ENCODE measurements around the gene CASKIN2.

CASKIN2 gene, protein sequence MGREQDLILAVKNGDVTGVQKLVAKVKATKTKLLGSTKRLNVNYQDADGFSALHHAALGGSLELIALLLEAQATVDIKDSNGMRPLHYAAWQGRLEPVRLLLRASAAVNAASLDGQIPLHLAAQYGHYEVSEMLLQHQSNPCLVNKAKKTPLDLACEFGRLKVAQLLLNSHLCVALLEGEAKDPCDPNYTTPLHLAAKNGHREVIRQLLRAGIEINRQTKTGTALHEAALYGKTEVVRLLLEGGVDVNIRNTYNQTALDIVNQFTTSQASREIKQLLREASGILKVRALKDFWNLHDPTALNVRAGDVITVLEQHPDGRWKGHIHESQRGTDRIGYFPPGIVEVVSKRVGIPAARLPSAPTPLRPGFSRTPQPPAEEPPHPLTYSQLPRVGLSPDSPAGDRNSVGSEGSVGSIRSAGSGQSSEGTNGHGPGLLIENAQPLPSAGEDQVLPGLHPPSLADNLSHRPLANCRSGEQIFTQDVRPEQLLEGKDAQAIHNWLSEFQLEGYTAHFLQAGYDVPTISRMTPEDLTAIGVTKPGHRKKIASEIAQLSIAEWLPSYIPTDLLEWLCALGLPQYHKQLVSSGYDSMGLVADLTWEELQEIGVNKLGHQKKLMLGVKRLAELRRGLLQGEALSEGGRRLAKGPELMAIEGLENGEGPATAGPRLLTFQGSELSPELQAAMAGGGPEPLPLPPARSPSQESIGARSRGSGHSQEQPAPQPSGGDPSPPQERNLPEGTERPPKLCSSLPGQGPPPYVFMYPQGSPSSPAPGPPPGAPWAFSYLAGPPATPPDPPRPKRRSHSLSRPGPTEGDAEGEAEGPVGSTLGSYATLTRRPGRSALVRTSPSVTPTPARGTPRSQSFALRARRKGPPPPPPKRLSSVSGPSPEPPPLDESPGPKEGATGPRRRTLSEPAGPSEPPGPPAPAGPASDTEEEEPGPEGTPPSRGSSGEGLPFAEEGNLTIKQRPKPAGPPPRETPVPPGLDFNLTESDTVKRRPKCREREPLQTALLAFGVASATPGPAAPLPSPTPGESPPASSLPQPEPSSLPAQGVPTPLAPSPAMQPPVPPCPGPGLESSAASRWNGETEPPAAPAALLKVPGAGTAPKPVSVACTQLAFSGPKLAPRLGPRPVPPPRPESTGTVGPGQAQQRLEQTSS (N-terminal part only)

DNA sequence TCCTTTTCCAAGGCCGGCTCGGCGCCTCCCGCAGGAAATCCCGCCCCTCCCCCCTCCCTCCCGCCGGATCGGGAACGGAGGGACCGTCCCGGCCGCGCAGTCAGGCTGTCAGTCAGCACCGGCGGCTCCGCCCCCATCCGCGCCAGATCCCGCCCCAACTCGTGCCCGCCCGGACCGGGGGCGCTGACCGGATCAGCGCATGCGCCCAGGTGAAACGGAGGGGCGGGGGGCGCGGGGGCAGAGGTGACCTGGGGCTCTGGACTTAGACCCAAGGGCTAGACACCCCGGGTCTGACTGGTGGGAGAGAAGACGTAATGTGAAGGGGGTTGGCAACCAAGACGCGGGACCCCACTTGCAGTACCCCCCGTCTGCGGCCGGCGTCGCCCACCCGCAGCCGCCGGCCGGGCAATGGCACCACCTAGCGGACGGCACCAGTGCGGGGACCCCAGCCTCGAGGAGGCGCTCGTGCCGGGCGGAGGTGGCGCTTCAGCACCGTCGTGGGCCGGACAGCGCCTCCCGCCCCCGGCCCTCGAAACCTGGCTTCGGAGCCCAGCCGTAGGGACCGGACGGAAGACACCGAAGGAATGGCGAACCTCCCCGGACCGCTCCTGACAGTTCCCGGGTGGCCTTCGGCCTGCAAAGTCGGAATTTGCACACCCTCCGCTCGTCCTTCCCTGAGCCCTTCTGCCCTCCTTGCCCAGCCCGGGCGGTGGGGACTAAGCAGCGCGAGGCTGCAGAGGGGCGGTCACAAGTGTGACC, at the start of gene CASKIN2:
Gene CASKIN2, minus strand, starts transcription at position 42 of the 759 bp plus-strand sequence. CDS start 1,733 bp downstream, outside the sequence.
- DNase-seq: peak; percentile 87

DNA sequence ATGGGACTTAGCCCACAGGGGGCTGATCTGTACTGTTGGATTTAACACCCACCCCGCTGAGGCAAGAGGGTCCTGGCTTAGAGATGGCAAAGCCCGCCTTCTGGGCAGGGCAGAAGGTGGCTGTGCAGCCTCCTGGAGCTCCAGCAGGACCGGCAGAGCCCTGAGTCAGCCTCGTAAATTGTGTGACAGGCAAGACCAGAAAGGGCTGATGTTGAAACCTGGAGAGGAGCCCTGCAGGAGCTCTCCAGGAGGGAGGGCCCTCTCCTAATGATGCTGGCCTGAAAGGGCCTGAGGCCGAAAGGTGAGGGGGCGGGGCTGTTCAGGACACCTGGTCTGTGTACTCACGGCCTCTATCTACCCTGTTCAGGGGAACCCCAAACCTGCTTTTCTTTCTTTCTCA, 49.7 kb upstream of the CASKIN2 start:
- peak; percentile 18 for DNase-seq

DNA sequence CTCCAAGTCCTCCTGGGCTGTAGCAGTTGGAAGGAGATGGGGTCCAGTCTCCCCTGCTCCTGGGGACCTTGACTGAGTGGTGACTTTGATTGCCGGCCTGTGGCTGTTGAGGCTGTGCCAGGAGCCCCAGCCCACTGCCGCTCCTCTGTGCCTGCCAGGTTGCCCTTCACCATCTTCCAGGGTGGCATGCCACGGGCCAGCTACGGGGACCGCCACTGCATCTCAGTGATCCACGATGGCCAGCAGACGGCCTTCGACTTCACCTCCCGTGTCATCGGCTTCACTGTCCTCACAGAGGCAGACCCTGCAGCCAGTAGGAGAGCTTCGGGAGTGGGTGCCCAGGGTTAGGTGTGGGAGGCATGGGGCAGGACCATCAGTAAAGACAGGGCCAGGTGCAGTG, 48.9 kb upstream of the CASKIN2 start:
- no peak for DNase-seq

DNA sequence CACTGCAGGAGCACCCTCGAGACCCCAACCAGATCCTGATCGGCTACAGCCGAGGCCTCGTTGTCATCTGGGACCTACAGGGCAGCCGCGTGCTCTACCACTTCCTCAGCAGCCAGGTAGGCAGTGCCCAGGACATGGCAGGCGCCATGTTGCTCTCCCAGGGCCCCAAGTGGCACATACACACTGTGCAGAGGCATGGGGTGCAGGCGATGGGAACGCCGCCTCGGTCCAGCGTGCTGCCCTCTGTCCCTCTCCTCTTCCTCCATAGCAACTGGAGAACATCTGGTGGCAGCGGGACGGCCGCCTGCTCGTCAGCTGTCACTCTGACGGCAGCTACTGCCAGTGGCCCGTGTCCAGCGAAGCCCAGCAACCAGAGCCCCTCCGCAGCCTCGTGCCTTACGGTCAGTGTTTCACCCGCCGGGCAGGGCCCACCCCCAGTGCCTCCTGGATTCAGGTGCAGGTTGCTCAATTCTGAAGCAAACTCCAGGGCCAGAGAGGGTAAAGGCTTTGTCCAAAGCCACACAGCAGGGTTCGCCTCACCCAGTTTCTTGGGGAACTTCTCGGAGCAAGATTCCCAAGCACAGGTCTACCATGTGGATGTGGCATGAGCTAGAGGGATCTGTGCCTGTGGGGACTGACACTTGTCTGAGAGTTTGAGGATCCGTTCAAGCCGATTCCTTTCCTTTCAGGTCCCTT, 47.9 kb upstream of the CASKIN2 start:
- DNase-seq: no peak

DNA sequence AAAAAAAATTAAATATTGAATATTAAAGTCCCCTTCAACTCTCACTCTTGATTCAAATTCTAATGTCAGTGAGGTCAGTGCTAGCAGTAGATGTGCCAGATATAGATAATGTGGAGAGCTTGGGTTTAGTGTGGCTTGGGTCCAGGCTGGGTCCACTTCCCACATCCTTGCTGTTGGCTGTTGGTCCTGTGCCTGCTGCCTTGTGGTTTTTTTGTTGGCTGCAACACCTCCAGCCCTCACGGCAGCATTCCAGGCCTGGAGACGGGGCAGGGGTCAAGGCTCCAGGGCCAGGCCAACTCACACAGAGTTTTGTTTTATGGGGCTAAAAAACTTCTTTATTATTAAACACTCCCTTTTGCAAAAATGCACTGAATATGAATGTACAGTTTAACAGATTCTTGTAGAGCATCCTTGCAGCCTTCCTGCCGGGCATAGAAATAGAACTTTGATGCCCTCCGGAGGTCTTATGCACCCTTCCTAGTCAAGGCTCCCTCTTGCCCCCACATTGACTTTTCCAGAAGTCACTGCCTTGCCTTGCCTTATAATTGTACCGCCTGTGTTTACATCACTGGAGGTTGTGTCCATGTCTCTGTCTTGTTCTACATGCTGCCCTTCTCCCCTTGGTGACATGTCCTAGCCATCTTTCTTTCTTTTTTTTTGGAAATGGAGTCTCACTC, 46.7 kb upstream of the CASKIN2 start:
- no peak for DNase-seq

DNA sequence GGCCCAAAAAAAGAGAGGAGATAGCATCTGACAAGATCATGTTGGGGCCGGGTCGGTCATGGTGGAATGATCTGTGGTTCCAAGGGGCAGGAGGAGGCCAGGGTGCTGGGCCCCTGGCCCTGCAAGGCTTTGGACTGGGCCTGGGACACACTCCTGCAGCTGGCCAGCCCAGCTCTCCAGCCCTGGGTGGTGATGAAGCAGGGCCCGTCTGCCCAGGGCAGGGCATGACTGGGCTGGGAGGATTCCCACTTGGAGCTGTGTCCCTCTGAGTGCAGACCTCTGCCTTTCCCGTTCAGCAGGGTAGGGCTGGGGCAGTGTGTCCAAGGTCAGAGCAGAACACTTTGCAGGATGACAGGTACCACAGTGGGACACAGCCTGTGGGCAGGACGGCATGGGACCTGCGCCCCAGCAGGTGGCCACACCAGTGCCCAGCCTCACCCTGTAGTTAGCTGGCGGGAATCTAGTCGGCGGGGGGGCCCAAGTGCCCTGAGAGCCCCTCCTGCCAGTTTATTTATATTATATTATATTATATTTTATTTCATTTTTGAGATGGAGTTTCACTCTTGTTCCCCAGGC, 44.7 kb upstream of the CASKIN2 start:
- DNase-seq: no peak

DNA sequence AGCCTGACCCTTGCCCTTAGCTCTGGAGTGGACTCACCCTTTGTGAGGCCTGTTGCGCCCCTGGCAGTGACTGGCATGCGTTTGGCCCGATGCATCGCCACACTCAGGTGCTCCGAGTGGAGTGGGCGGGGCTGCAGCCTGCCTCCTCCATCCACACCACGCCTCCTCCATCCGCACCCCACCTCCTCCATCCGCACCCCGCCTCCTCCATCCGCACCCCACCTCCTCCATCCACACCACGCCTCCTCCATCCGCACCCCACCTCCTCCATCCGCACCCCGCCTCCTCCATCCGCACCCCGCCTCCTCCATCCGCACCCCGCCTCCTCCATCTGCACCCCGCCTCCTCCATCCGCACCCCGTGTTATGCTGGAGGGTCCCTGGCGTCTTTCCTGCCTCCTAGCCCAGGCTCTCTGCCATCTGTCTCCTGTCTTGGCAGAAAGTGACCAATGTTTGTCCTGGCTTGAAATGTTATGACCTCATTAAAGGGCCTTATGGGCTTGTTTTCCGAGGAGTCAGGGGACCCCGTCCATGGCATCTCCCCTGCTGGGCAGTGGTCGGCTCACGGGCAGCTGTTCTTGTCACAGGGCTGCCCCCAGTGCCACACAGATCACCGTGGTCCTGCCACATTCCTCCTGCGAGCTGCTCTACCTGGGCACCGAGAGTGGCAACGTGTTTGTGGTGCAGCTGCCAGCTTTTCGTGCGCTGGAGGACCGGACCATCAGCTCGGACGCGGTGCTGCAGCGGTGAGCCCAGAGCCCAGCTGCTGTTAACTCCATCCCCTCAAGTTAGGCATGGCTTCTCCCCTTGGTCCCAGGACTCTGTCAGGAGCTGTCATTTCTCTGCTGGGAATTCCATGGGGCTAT, 43.6 kb upstream of the CASKIN2 start:
- no peak for DNase-seq

DNA sequence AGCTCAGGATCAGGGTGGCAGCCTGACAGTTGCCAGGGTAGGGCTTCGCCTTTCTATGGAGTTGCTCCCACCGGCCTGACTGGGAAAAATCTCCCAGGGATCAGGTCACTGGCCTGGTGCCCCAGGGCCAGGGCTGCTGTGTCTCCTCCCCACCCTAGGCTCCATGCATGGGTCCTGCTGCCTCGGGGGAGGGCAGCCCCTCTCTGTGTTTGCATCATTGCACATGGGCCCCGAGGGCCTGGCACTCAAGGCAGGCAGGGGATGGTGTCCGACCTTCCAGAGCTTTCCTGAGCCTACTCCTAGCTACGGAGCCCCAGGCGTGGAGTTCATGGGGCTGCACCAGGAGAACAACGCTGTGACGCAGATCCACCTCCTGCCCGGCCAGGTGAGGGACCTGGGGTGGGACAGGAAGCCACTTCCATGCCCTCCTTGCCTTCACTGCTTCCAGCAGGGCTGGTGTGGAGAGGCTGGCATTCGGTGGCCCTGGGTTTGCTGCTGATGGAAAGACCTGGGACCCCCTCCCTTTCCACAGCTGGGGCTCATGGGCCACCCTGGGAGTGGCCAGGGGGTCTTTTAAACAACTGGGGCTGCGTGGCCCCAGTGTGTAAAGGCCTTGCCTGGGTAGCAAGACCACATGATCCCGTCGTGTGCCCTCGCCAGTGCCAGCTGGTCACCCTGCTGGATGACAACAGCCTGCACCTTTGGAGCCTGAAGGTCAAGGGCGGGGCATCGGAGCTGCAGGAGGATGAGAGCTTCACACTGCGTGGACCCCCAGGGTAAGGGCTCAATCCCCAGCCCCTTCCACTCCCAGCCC, 42.7 kb upstream of the CASKIN2 start:
- DNase-seq: no peak

DNA sequence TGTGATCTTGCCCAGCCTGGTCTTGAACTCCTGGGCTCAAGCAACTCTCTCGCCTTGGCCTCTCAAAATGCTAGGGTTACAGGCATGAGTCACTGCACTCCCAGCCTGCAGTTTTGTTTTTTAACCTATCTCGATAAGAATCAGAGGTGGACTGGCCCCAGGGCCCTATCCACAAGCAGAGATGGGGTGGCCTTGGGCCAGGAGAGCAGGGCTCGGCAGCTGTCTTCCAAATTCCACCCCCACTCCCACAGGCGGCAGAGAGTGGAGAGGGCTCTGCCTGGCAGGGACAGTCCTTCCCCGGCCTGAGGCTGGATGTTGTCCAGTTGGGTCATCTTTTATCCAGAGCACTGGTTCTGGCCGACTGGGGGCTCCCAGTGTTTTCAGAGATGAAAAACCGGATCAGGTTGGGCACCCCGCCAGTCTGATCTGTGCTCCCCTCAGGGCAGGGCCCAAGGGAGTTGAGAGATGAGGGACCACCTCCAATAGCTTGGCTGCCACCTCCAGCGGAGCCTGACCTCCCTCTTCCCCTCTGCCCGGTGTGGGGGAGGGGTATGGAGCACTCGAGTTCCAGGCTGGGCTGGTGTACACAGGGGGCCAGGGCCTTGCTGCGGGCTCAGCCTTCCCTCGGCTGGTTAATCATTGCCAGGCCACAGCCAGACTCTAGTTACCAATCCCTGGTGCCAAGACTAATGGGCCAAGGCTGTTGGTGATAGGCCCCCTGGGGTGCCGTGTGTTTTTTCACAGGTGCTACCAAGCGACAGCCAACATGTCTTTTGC, 41.9 kb upstream of the CASKIN2 start:
- peak; percentile 9 for DNase-seq

DNA sequence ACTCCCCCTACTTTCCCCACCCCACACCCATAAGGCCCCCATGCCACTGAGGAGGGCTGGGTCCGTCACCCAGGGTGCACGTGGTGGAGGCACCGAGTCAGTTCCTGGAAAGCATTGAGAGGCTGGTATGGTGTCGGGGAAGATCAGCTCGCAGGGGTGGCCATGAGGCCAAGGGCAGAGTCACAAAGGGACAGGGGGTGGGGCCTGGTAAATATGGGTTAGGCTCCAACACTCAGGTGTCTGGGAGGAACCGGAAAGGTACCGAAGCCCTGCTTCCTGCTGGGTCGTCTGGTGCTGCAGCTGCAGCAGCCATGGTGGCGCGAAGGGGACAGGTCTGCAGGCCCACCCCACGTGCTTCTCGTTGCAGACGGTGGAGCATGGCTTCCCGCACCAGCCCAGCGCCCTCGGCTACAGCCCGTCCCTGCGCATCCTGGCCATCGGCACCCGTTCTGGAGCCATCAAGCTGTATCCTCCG, 40.4 kb upstream of the CASKIN2 start:
- no peak for DNase-seq

DNA sequence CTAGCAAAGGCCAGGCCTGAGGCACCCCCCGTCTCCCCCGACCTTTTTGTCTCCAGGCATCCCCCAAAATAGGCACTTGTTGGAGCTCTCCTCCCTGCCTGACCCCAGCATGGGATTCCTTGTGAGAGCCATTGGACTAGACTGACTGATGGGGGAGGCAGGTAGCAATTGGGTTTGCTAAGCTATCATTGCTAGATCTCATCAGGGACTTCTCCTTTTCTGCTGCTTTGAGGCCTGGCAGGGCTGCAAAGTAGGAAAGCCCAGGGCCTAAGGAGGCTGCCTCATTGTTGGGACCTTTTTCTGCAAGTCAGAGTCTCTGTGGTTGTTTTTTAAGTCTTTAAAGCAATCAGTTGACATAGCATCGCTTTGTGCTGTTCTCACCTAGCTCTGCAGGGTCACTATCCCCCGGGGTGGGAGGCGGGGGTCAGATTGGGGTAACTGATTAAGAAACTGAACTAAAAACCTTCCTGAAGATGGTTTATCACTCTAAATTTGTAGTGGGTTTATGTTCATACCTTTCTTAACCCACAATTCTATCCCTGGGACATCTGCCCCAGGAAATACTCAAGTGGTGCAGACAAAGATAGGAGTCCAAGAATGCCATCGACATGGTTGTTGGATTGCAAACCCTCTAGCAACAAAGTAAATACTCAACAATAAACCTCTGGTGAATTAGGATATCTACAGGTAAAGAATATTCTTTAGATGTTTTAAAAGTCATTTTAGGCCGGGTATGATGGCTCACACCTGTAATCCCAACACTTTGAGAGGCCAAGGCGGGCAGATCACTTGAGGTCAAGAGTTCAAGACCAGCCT, 38.2 kb upstream of the CASKIN2 start:
- no peak for DNase-seq

DNA sequence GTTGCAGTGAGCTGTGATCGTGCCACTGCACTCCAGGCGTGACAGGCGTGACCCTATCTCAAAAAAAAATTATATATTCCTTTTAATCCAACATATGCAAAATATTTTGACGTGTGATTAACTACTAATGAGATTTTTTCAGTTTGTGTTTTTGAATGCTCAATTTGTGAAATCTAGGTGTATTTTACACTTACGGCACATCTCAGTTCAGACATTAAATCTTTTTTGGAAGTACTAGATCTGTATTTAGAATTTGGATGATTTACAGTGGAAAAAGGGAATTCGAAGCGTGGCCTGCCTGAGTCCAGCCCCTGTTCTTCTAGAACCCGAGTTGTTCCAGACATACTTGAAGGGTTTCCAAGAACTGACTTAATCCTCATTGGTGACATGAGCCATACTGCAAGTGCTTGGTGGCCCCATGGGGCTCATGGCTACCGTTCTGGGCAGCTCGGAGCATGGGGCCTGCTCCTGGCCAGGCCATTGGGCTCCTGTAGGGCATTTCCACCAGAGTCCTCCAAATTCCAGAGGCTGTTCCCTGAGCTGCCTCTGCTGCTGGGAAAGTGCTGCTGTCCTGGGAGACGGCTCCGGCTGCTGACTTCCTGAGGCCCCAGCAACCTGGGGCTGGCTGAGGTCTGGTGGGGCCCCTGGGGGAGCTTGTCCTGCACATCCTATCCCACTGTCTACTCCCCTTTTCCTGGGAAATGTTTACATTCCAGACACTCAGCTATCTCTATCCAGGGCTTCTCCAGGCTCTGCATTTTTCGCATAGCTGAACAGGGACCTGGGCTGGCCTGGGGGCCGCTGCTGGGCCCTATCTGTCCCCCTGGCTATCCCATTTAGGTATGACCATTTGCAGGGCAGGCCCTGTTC, 37.3 kb upstream of the CASKIN2 start:
- peak; percentile 3 for DNase-seq

DNA sequence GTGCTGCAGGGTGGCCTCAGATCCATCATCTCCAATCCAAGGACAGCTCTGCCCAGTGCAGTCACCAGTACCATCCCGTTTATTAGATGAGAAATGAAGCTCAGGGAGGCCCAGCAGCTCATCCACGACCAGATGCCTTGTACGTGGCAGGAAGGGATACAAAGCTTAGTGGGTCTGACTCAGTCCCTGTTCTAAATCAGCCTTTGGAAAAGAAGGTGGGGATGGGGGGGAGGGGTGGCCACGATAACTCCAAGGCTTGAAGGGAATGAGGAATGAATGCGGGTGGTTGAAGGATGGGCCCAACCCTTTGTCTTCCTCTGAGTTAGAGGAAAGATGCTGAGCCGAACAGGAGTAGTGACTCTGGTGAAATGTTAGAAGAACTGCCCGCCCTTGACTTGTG, 35.9 kb upstream of the CASKIN2 start:
- DNase-seq: no peak

DNA sequence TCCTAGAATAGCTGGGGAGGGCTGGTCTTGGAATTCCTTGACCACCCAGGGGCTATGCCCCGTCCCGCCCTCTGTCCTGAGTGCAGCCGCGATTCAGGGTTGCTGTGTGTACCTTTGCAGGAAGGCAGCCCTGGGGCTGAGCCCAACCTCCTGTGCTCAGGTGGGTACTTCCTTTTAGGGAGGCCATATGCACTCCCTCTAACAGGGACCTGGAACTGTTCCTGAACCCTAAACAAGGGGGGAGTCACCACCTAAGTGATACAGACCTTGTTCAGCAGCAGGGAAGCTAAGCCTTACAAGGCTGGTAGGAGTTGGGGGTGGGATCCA, 34.8 kb upstream of the CASKIN2 start:
- DNase-seq: no peak

DNA sequence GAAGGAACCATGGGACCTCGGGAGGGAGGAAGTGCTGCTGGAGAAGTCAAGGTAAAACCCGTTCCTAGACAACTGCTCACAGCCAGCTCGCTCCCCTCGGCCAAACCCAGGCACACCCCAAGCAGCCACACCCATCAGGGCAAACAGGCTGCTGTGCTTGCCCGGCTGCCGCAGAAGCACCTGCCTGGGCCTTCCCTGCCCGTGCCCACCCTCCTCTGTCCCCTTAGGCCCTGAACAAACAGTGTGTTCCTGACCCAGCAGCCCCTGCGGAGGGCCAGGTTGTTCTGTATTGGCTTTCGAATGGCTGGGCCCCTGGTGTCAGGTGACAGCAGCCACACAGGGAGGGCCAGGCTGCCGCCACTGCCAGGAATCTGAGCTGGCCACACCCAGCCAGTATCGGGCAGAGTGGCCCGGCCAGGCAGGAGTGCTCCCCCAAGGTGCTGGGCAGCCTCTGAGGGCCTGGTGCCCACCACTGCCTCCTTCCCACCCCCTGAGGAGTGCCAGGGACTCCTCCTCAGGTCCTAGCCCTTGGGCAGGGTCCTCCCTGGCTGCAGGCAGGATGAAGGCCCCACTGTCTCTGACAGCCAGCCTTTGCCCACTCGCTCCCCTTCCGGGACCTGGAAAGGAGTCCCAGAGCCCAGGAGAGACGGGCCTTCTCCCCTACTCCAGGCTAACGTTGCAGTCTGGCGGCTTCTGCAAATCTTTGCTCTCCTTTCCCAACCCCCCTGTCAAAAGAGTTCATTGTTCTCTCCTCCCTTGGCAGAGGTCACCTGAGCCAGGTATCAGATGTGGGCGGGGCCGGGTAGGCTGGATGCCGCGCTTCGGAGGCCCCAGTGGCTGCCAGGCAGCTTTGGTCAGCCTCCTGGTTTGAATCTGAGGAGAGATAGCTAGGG, 34.2 kb upstream of the CASKIN2 start:
- no peak for DNase-seq

Data from HCEC 1CT (cell line).